K562 (cell line): ENCODE data around the gene GAB2. TPM values are rescaled to one million over a fixed set of nuclear protein-coding genes. Genes with fewer than 3 reads are reported as not detected.

Experiments used
- CXXC5 ChIP-seq: fragments of 250-450 bp; sonication (Bioruptor Pico); IDR thresholded peaks from 2 replicates; pipeline ENCODE4 v1.8.0; 2022; ENCODE audit warnings: inconsistent platforms, mild to moderate bottlenecking, moderate library complexity
- HDAC3 ChIP-seq: fragments of 450-650 bp; IDR thresholded peaks from 2 replicates; pipeline ENCODE4 v1.6.1; 2018; ENCODE audit warnings: borderline replicate concordance, mild to moderate bottlenecking, moderate library complexity; ENCODE audit not compliant: partially characterized antibody
- SMARCB1 ChIP-seq: IDR thresholded peaks from 2 replicates; pipeline ENCODE4 v1.6.1; 2011; ENCODE audit warnings: improper control_type of control experiment, low read depth; ENCODE audit not compliant: insufficient read length
- ZNF384 ChIP-seq: IDR thresholded peaks from 2 replicates; pipeline ENCODE4 v1.6.1; 2012; ENCODE audit warnings: low read depth, low read length, improper control_type of control experiment
- ZNF408 ChIP-seq: fragments of 250-450 bp; sonication (Bioruptor Pico); IDR thresholded peaks from 2 replicates; pipeline ENCODE4 v1.4.0; 2020; ENCODE audit warnings: low read depth, mild to moderate bottlenecking, moderate library complexity
- ZNF695 ChIP-seq: fragments of 450-650 bp; formaldehyde crosslinking; IDR thresholded peaks from 2 replicates; pipeline ENCODE4 v1.4.0; 2020; ENCODE audit warnings: mild to moderate bottlenecking, moderate library complexity
- polyA plus RNA-seq, 8 experiments: library from polyadenylated mRNA; depleted of rRNA in 4 of 8; stranded (reverse) in 5 of 8; unstranded in 3 of 8; fragments of >200 nt; fragmentation: Nextera tagmentation in 2 of 8; fragmentation: Illumina TruSeq in 1 of 8; extraction: Ambion mirVana in 2 of 8; extraction: Trizol in 1 of 8; gene quantifications; 2 replicates each; pipeline versions ENCODE4 v1.2.1 to v1.2.3, GENCODE V29; 2011 to 2014; ENCODE audit warnings: inconsistent platforms in 1 of 8, missing spikeins in 1 of 8
- total RNA-seq, 7 experiments: library from RNA; depleted of rRNA in 6 of 7; stranded (reverse); fragments of >200 nt in 6 of 7; fragmentation: Illumina TruSeq in 2 of 7; extraction: Trizol in 2 of 7; gene quantifications; 2 replicates each; pipeline versions ENCODE4 v1.2.1 to v1.2.3, GENCODE V29; 2011 to 2021; ENCODE audit warnings: low replicate concordance in 1 of 7
- TF ChIP-seq, protein P1 (sequence below): fragments of 250-450 bp; sonication (Bioruptor Pico); IDR thresholded peaks from 2 replicates; pipeline ENCODE4 v1.9.0; 2021; ENCODE audit warnings: mild to moderate bottlenecking, inconsistent platforms
- TF ChIP-seq, protein P2 (sequence below): fragments of 250-450 bp; sonication (Bioruptor Pico); IDR thresholded peaks from 2 replicates; pipeline ENCODE4 v1.8.0; 2021; ENCODE audit warnings: borderline replicate concordance, mild to moderate bottlenecking, moderate library complexity; ENCODE audit not compliant: poor library complexity, severe bottlenecking
- TF ChIP-seq, protein P3 (sequence below), 3 experiments: fragments of 200-800 bp in 1 of 3; sonication (Bioruptor generic) in 1 of 3; sonication (generic) in 1 of 3; formaldehyde crosslinking in 1 of 3; IDR thresholded peaks; 2 replicates each; pipeline versions ENCODE4 v1.6.1 to v1.8.0; 2016 to 2022; ENCODE audit warnings: mild to moderate bottlenecking in 2 of 3, missing compliant biosample characterization in 2 of 3, missing genetic modification characterization in 2 of 3, missing genetic modification reagents in 1 of 3
- TF ChIP-seq, protein P4 (sequence below): fragments of 450-650 bp; IDR thresholded peaks from 2 replicates; pipeline ENCODE4 v1.7.1; 2018; ENCODE audit warnings: mild to moderate bottlenecking, low read depth; ENCODE audit not compliant: partially characterized antibody

GAB2 gene
- total and polyA plus RNA-seq, 9 of the 15 experiments (the other 6 are each of a cell fraction or from before 2014, with no cell fraction given) = 2.3 to 35.2 (median 16.1) TPM

DNA sequence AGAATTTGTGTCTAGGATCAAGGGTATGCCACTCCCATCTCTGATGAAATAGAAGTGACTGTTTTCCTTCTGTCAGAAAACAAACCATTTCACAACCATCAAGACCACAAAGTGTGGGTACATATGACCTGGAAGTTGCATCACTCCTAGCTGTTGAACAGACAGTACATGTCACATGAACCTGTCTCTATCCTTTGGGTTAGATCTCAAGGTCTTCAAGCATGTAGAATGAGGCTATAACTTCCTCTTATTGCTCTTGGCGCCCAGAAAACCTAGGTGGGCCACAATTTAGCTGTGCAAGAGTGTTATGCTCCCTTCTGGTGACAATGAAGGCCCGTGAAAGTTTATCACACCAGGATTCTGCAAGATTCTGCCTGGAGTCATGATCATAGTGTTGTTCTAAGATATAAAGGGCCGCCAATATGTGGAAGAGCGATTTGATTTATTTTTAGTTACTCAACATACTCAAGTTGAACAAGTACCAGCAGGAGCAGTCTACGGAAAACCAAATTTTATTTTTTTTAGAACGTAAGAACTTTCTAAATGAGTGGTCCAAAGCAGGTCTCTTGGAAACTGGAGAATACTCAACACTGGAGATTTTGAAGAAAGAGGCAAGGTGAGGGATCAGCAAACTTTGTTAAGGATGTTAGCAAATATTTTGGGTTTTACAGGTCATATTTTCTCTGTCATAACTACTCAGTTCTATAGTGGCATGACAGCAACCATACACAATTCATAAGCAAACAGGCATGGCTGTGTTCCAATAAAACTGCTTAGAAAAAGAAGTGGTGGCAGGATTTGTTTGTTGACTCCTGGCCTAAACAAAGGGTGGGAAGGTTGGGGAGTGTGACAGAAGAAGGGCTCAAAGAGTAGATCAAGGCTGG is 127.1 kb downstream of the GAB2 start (continued):
- TF ChIP-seq CXXC5 (peak; percentile 67), ZNF384 (peak; percentile 17; the same call in 1 of the 2 replicates), SMARCB1 (no peak), ZNF408 (CRISPR knock-in tag) (no peak), ZNF695 (no peak), HDAC3 (peak; percentile 89)
- TF ChIP-seq, protein P1, sequence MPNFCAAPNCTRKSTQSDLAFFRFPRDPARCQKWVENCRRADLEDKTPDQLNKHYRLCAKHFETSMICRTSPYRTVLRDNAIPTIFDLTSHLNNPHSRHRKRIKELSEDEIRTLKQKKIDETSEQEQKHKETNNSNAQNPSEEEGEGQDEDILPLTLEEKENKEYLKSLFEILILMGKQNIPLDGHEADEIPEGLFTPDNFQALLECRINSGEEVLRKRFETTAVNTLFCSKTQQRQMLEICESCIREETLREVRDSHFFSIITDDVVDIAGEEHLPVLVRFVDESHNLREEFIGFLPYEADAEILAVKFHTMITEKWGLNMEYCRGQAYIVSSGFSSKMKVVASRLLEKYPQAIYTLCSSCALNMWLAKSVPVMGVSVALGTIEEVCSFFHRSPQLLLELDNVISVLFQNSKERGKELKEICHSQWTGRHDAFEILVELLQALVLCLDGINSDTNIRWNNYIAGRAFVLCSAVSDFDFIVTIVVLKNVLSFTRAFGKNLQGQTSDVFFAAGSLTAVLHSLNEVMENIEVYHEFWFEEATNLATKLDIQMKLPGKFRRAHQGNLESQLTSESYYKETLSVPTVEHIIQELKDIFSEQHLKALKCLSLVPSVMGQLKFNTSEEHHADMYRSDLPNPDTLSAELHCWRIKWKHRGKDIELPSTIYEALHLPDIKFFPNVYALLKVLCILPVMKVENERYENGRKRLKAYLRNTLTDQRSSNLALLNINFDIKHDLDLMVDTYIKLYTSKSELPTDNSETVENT (CRISPR knock-in tag) = no peak
- TF ChIP-seq, protein P2, sequence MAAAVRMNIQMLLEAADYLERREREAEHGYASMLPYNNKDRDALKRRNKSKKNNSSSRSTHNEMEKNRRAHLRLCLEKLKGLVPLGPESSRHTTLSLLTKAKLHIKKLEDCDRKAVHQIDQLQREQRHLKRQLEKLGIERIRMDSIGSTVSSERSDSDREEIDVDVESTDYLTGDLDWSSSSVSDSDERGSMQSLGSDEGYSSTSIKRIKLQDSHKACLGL = no peak
- TF ChIP-seq, protein P3, sequence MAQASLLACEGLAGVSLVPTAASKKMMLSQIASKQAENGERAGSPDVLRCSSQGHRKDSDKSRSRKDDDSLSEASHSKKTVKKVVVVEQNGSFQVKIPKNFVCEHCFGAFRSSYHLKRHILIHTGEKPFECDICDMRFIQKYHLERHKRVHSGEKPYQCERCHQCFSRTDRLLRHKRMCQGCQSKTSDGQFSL (CRISPR knock-in tag; IDR thresholded peaks at IDR 0.05) = no peak
- TF ChIP-seq, protein P3 (tag; IDR thresholded peaks at IDR 0.05) = peak in 1 of 2 experiments; percentile 58; a peak in 1 of 4 replicates
- TF ChIP-seq, protein P4, sequence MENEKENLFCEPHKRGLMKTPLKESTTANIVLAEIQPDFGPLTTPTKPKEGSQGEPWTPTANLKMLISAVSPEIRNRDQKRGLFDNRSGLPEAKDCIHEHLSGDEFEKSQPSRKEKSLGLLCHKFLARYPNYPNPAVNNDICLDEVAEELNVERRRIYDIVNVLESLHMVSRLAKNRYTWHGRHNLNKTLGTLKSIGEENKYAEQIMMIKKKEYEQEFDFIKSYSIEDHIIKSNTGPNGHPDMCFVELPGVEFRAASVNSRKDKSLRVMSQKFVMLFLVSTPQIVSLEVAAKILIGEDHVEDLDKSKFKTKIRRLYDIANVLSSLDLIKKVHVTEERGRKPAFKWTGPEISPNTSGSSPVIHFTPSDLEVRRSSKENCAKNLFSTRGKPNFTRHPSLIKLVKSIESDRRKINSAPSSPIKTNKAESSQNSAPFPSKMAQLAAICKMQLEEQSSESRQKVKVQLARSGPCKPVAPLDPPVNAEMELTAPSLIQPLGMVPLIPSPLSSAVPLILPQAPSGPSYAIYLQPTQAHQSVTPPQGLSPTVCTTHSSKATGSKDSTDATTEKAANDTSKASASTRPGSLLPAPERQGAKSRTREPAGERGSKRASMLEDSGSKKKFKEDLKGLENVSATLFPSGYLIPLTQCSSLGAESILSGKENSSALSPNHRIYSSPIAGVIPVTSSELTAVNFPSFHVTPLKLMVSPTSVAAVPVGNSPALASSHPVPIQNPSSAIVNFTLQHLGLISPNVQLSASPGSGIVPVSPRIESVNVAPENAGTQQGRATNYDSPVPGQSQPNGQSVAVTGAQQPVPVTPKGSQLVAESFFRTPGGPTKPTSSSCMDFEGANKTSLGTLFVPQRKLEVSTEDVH = peak; percentile 67
